GM15510 (cell line): Measurements from ENCODE around the gene INHA.

ENCODE experiments used
- POLR2A ChIP-seq: IDR thresholded peaks from 3 replicates; pipeline ENCODE4 v1.6.1; 2011; ENCODE audit warnings: borderline replicate concordance; ENCODE audit not compliant: insufficient read length; ENCODE audit errors: extremely low read depth

Gene INHA

GRCh38 chr2:219549619-219550018 is 22.5 kb upstream of the INHA start:
- TF ChIP-seq POLR2A: no peak

- TF ChIP-seq POLR2A: no peak
Measured at GRCh38 chr2:219551441-219552381, 20.4 kb upstream of the INHA start.

DNA sequence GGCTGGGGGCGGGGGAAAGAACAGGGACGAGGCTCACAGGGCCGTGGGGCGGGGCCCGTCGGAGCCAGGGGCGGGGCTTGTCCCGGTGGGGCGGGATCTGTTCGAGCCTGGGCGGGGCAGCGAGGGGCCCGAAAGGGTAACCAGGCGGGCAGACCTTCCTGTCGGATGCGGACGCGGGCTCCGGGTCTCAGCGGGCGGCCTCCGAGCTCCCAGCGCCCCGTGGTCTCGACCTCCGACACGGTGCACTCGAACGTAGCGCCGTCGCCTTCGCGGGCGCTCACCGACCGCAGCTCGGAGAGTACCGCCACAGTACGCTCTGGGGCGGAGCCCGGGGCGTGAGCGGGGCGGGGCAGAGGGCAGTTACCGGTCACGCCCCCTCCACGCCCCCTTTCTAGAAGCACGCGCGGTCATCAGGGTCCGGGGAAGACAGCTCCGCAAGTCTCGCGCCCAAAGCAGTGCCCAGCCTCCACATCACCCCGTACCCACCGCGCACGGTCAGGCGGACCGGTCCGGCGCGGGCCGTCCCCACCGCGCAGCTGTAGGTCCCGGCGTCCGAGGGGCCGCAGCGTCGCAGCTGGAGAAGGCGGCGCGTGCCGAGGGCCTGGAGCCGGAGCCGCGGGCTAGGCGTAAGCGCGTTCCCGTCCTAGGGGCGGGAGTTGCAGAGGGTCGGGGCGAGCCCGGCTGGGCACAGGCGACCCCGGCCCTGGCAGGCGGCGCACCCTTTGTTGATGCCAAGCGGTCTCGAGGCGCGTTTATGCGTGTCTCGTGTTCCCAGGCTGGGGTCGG is 19.5 kb upstream of the INHA start:
- no peak for TF ChIP-seq POLR2A

- no peak for TF ChIP-seq POLR2A
Measured at GRCh38 chr2:219553168-219553417, 19.0 kb upstream of the INHA start.

- TF ChIP-seq POLR2A: no peak
Measured at GRCh38 chr2:219553463-219553963, 18.6 kb upstream of the INHA start.

DNA sequence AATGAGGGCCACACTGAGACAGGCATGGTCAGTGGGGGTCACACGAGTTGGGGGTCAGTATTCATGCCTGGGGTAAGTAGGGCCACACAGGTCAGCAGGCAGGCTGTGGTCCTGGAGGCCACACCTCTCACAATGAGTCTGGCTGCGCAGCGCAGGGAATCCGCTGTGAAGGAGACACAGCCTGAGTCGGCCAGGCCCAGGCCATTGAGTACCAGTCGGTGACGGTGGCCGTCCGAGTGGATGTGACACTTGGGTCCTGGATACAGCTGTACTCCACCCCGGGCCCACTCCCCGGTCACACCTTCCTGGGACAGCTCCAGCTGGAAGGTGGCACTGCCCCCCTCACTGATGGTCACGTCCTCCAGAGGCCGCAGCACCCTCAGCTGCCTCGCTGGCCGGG is 17.8 kb upstream of the INHA start:
- TF ChIP-seq POLR2A: no peak

DNA sequence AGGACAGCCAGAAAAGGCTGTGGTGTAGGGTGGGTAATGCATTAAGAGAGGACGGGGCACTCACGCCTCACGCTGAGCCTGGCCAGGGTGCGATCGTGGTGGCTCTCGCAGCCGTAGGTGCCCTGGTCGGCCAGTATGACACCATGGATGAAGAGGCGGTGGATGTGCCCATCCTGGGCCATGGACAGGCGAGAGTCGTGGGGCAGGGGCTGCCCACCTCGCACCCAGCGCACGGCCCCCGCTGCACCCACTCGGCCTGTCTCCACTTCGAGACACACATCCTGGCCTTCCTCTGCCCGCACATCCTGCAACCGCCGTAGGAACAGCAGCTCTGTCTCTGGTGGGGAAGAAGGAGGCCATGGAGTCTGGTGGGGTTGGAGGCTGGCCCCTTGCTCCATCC is 16.2 kb upstream of the INHA start:
- no peak for TF ChIP-seq POLR2A

DNA sequence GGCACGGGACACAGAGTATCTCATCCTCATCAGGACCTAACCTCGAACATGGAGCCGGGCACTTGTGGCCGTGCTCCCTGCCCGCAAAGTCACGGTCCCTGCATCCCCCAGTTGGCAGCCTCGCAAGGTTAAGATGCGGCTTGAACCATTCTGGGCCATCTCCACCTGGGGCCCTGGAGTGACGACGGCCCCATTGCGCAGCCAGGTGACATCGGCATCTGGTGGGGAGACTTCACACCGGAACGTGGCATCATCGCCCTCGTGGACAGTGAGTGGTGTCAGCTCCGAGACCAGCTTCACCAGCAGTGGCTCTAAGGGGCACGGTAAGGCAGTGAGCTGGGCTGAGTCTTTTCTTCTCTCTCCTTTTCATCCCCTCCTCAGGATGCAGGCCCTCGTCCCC is 15.7 kb upstream of the INHA start:
- TF ChIP-seq POLR2A: no peak

GRCh38 chr2:219557320-219557719 is 14.8 kb upstream of the INHA start:
- no peak for TF ChIP-seq POLR2A

- no peak for TF ChIP-seq POLR2A
Measured at GRCh38 chr2:219557791-219558785, 14.0 kb upstream of the INHA start.

- TF ChIP-seq POLR2A: no peak
Measured at GRCh38 chr2:219559156-219559915, 12.8 kb upstream of the INHA start.

GRCh38 chr2:219560037-219560892 is 11.8 kb upstream of the INHA start:
- no peak for TF ChIP-seq POLR2A

DNA sequence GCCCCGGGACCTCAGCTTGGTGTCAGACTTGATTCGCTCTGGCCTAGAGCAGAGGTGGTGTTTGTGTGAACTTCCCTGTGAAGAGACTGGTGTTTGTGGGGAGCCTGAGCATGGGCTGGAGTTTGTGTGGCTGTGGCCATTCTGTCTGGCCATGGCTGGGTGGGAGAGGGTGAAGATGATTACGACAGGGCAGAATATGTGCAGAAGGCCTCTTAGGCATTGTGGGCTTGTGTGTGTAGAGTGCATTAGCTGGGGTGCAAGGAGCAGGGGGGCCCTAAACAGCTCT is 11.3 kb upstream of the INHA start:
- no peak for TF ChIP-seq POLR2A
